ENCODE results near the gene NAGK. TPM values are rescaled to one million over a fixed set of nuclear protein-coding genes. Genes with fewer than 3 reads are reported as not detected.

NAGK gene
- 69.8 to 94.8 TPM (median 88.3 TPM) in 5 replicates for total RNA-seq (2022; extraction: Qiagen RNA extraction)

GRCh38 chr2:71068218-71069035, at the start of gene NAGK:
Gene NAGK, plus strand, starts transcription at chr2:71068648. Its CDS starts 36 bp downstream, at chr2:71068684.

Other genes with a start within 250 kb of the NAGK start
- not detected in 5 replicates for gene CLEC4F, start 248.0 kb upstream of the NAGK start, total RNA-seq (2022; extraction: Qiagen RNA extraction)
- not detected in 5 replicates for gene CD207, start 232.8 kb upstream of the NAGK start, total RNA-seq (2022; extraction: Qiagen RNA extraction)
- 3.6 to 5.1 TPM (median 4.3 TPM) in 5 replicates for gene VAX2, start 168.1 kb upstream of the NAGK start, total RNA-seq (2022; extraction: Qiagen RNA extraction)
- gene ATP6V1B1, start 132.7 kb upstream of the NAGK start, total RNA-seq (2022; extraction: Qiagen RNA extraction), result 1.9 to 3.6 TPM (median 2.5 TPM) in 5 replicates
- gene ANKRD53, start 90.0 kb upstream of the NAGK start, total RNA-seq (2022; extraction: Qiagen RNA extraction), result 0.11 to 0.12 TPM in 2 of 5 replicates, not detected in the others
- gene TEX261, start 73.8 kb upstream of the NAGK start, total RNA-seq (2022; extraction: Qiagen RNA extraction), result 76.0 to 89.4 TPM (median 81.0 TPM) in 5 replicates
- 10.7 to 12.1 TPM (median 11.6 TPM) in 5 replicates for gene MCEE, start 61.6 kb downstream of the NAGK start, total RNA-seq (2022; extraction: Qiagen RNA extraction)
- gene MPHOSPH10, start 62.0 kb downstream of the NAGK start, total RNA-seq (2022; extraction: Qiagen RNA extraction), result 36.2 to 52.7 TPM (median 39.4 TPM) in 5 replicates
- 0.22 to 0.31 TPM (median 0.27 TPM) in 5 replicates for gene PAIP2B, start 158.5 kb downstream of the NAGK start, total RNA-seq (2022; extraction: Qiagen RNA extraction)